HG02588 (cell line): Measurements from ENCODE around the gene CDHR3.
A peak's percentile ranks its signal among the peaks of the same experiment; 100 is the strongest.

Source experiments
- ATAC-seq: cut with Tn5 transposase; IDR thresholded peaks from one replicate; pipeline ENCODE4 v1.9.1; 2021; ENCODE audit warnings: mild to moderate bottlenecking, moderate library complexity; ENCODE audit not compliant: unreplicated experiment

The CDHR3 gene

DNA sequence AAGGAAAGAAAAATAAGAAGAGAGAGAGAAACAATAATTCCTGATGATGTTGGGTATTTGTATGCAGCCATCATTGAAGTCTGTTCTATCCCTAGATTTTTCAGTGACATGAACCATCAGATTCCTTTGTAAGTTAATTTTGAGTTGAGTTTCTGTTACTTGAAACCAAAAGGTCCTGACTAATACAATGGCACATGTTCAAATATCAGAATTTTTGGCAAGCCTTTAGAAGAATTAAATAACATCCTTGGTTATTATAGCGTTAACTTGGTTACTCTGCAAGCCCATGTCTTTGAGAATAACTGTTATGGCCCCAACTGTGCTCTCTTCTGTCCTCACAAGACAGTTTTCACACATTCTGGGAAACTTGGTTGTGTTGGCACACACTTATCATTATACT is 82.5 kb downstream of the CDHR3 start:
- ATAC-seq: no peak

- ATAC-seq: no peak
These were observed 84.1 kb downstream of the CDHR3 start for GRCh38 chr7:106047184-106047583.

GRCh38 chr7:106047818-106048705 is 85.0 kb downstream of the CDHR3 start:
- no peak for ATAC-seq

GRCh38 chr7:106048706-106049020 is 85.6 kb downstream of the CDHR3 start:
- ATAC-seq: no peak

- no peak for ATAC-seq
These were observed 86.2 kb downstream of the CDHR3 start for GRCh38 chr7:106049139-106049752.

DNA sequence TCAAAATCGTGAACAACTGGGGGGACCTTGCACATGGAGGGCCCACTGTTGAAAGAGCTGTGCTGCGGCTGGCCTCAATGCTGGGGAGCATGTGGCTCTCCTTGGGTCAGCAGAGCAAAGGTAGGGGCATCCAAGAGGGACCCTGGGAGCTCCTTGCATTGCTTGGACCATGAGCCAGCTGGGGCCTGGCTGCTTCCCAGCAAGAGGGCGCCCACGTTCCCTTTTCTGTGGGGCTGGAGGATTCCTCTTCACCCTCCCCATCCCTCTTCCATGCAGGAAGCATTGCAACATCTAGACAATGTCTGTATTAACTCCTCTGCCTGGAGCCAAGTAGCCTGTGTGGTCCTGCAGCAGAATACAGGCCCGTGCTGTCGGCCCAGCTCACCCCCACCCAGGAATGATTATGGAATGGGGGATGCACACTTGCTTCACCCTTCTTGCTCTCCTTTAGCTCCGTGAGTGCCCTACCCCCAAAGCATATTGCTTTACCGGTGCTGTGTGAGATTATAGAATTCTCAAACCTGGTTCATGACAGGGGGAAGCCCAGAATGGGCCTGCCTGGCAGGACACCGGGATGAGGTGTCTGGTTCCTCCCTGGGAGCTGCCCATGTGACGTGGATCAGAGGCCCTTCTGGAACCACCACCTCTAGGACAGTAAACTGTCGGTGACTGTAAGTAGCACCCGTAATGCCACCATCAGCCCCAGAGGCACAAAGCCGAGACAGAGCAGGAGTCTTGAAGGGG is 87.1 kb downstream of the CDHR3 start:
- no peak for ATAC-seq

- no peak for ATAC-seq
These were observed 87.7 kb downstream of the CDHR3 start for GRCh38 chr7:106050746-106051117.

- ATAC-seq: no peak
These were observed 89.6 kb downstream of the CDHR3 start for GRCh38 chr7:106052681-106053080.

- ATAC-seq: no peak
These were observed 90.0 kb downstream of the CDHR3 start for GRCh38 chr7:106053109-106053508.

GRCh38 chr7:106054156-106054910 is 91.3 kb downstream of the CDHR3 start:
- no peak for ATAC-seq

- no peak for ATAC-seq
These were observed 92.0 kb downstream of the CDHR3 start for GRCh38 chr7:106054971-106055532.

- peak; percentile 48 for ATAC-seq
These were observed 93.6 kb downstream of the CDHR3 start for GRCh38 chr7:106056513-106057203.

GRCh38 chr7:106057204-106057961 is 94.3 kb downstream of the CDHR3 start:
- ATAC-seq: no peak

GRCh38 chr7:106057962-106058927 is 95.2 kb downstream of the CDHR3 start:
- ATAC-seq: peak; percentile 67

DNA sequence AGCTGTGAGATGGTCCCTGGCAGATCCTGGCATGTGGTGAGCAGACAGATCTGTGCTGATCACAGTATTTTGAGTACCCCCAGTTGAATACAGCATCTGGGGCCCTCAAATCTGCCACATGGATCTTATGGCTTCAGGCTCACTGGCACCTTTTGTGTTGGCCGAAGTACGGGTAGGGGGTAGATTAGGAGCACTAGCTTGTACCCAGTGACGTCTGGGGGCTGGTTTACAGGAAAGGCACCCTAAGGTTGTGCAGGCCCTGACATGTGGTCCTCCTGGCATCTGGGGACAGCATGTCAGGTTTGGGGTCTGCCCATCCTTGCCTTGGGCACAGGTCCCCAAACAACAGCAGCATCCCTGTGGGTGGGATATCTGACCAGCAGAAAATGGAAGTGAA is 95.9 kb downstream of the CDHR3 start:
- ATAC-seq: no peak

DNA sequence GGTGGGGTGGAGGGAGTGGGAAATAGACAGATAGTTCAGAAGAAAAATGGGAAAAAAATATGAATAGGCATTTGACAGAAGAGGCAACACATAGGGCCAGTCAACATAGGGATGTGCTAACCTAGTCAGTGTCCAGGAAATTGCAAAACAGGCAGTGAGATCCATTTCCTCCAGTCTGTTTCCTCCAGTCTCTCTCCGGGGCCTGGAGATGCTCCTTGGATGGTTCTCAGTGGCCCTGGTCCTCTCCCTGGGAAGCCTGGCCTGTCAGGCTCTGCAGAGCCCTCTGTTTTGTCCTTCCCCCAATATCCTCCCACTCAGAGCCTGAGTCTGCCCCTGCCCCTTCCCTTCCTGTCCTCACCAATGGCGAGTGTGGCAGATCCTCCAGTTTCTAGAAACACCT is 96.5 kb downstream of the CDHR3 start:
- no peak for ATAC-seq

- ATAC-seq: no peak
These were observed 97.4 kb downstream of the CDHR3 start for GRCh38 chr7:106060394-106060920.

GRCh38 chr7:106061301-106061979 is 98.4 kb downstream of the CDHR3 start:
- ATAC-seq: no peak
